Adipocyte (in vitro differentiated cells): ENCODE data around the gene MDFI.

Experiments used
- DNase-seq: peaks from one replicate; pipeline ENCODE4 v3.0.0-alpha.2; 2015; ENCODE audit warnings: low read depth
- H3K27me3 ChIP-seq: replicated peaks from 2 replicates; pipeline ENCODE4 v1.7.0; 2013; ENCODE audit warnings: mild to moderate bottlenecking, low read length, moderate library complexity; ENCODE audit not compliant: control insufficient read depth, insufficient read depth
- H3K36me3 ChIP-seq: 2 replicates; pipeline ENCODE4 v1.7.0; 2013; ENCODE audit warnings: low read length, mild to moderate bottlenecking, moderate library complexity; ENCODE audit not compliant: control insufficient read depth, insufficient read depth, severe bottlenecking
- H3K4me1 ChIP-seq: 2 replicates; pipeline ENCODE4 v1.7.0; 2013; ENCODE audit warnings: mild to moderate bottlenecking, low read length, moderate library complexity; ENCODE audit not compliant: control insufficient read depth, insufficient read depth
- H3K4me3 ChIP-seq: 2 replicates; pipeline ENCODE4 v1.7.0; 2013; ENCODE audit warnings: mild to moderate bottlenecking, low read length, moderate library complexity
- H3K9ac ChIP-seq: 2 replicates; pipeline ENCODE4 v1.7.0; 2013; ENCODE audit warnings: mild to moderate bottlenecking, low read length, moderate library complexity
- H3K9me3 ChIP-seq: 2 replicates; pipeline ENCODE4 v1.7.0; 2013; ENCODE audit warnings: mild to moderate bottlenecking, low read length, moderate library complexity; ENCODE audit not compliant: control insufficient read depth

Gene MDFI

GRCh38 chr6:41644297-41644879, 6.1 kb downstream of the MDFI start:
- peaks cover under 1% of the 10 kb centered on the region for H3K4me1 ChIP-seq
- H3K4me3 ChIP-seq = no peak overlapping the region
- DNase-seq = no peak
- no peak overlapping the region for H3K9ac ChIP-seq
- no peaks in the 10 kb centered on the region for H3K36me3 ChIP-seq
- H3K9me3 ChIP-seq = no peaks in the 10 kb centered on the region
- peaks cover 53% of the 10 kb centered on the region for H3K27me3 ChIP-seq

GRCh38 chr6:41645007-41645618, 6.8 kb downstream of the MDFI start:
- DNase-seq = no peak
- H3K4me3 ChIP-seq = no peak overlapping the region
- H3K9ac ChIP-seq = no peak overlapping the region
- no peaks in the 10 kb centered on the region for H3K4me1 ChIP-seq
- no peaks in the 10 kb centered on the region for H3K9me3 ChIP-seq
- H3K27me3 ChIP-seq = peaks cover 49% of the 10 kb centered on the region
- no peaks in the 10 kb centered on the region for H3K36me3 ChIP-seq

GRCh38 chr6:41646026-41646795, 7.9 kb downstream of the MDFI start:
- no peak for DNase-seq
- Histone ChIP-seq H3K9me3 (no peaks in the 10 kb centered on the region), H3K9ac (no peak overlapping the region), H3K27me3 (peaks cover 49% of the 10 kb centered on the region), H3K4me1 (no peaks in the 10 kb centered on the region), H3K4me3 (no peak overlapping the region), H3K36me3 (no peaks in the 10 kb centered on the region)

GRCh38 chr6:41647061-41647511, 8.8 kb downstream of the MDFI start:
- Histone ChIP-seq H3K9ac (no peak overlapping the region), H3K4me3 (no peak overlapping the region), H3K36me3 (no peaks in the 10 kb centered on the region), H3K27me3 (peaks cover 51% of the 10 kb centered on the region), H3K9me3 (no peaks in the 10 kb centered on the region), H3K4me1 (no peaks in the 10 kb centered on the region)
- no peak for DNase-seq

GRCh38 chr6:41648070-41648585, 9.9 kb downstream of the MDFI start:
- no peaks in the 10 kb centered on the region for H3K4me1 ChIP-seq
- H3K9me3 ChIP-seq = no peaks in the 10 kb centered on the region
- H3K4me3 ChIP-seq = no peak overlapping the region
- peaks cover 46% of the 10 kb centered on the region for H3K27me3 ChIP-seq
- H3K36me3 ChIP-seq = no peaks in the 10 kb centered on the region
- H3K9ac ChIP-seq = no peak overlapping the region
- no peak for DNase-seq

GRCh38 chr6:41648921-41649320, 10.7 kb downstream of the MDFI start:
- Histone ChIP-seq H3K36me3 (no peaks in the 10 kb centered on the region), H3K27me3 (peaks cover 44% of the 10 kb centered on the region)

GRCh38 chr6:41649596-41649995, 11.3 kb downstream of the MDFI start:
- no peak overlapping the region for H3K9ac ChIP-seq
- H3K36me3 ChIP-seq = no peaks in the 10 kb centered on the region
- no peak for DNase-seq

More at GRCh38 chr6:41648921-41649320, 10.7 kb downstream of the MDFI start:
- H3K4me1 ChIP-seq = no peaks in the 10 kb centered on the region
- no peaks in the 10 kb centered on the region for H3K9me3 ChIP-seq
- no peak for DNase-seq
- no peak overlapping the region for H3K4me3 ChIP-seq
- H3K9ac ChIP-seq = no peak overlapping the region

GRCh38 chr6:41650120-41650519, 11.9 kb downstream of the MDFI start:
- H3K9ac ChIP-seq = no peak overlapping the region
- H3K4me1 ChIP-seq = no peaks in the 10 kb centered on the region
- H3K9me3 ChIP-seq = no peaks in the 10 kb centered on the region
- peaks cover 46% of the 10 kb centered on the region for H3K27me3 ChIP-seq
- H3K4me3 ChIP-seq = no peak overlapping the region
- H3K36me3 ChIP-seq = no peaks in the 10 kb centered on the region
- DNase-seq = no peak

More at GRCh38 chr6:41649596-41649995, 11.3 kb downstream of the MDFI start:
- Histone ChIP-seq H3K27me3 (peaks cover 47% of the 10 kb centered on the region), H3K4me1 (no peaks in the 10 kb centered on the region), H3K9me3 (no peaks in the 10 kb centered on the region), H3K4me3 (no peak overlapping the region)

- no peak for DNase-seq
- no peaks in the 10 kb centered on the region for H3K36me3 ChIP-seq
- no peak overlapping the region for H3K4me3 ChIP-seq
- H3K27me3 ChIP-seq = peaks cover 47% of the 10 kb centered on the region
- H3K9ac ChIP-seq = no peak overlapping the region
- H3K9me3 ChIP-seq = no peaks in the 10 kb centered on the region
- no peaks in the 10 kb centered on the region for H3K4me1 ChIP-seq
Measured at GRCh38 chr6:41651246-41651961, 13.1 kb downstream of the MDFI start.

GRCh38 chr6:41651962-41652657, 13.8 kb downstream of the MDFI start:
- no peak for DNase-seq
- Histone ChIP-seq H3K9ac (no peak overlapping the region), H3K9me3 (no peaks in the 10 kb centered on the region), H3K36me3 (no peaks in the 10 kb centered on the region), H3K27me3 (peaks cover 46% of the 10 kb centered on the region), H3K4me3 (no peak overlapping the region), H3K4me1 (no peaks in the 10 kb centered on the region)
